GM18907 (cell line): ENCODE results near the gene MAN2B2.
"Not testable (repeated sequence)": the region's sequence is repeated elsewhere in the genome, so short reads cannot be mapped to it uniquely, and the experiment has no call there.

ENCODE experiments used
- ATAC-seq: cut with Tn5 transposase; IDR thresholded peaks from one replicate; pipeline ENCODE4 v1.9.1; 2021; ENCODE audit warnings: mild to moderate bottlenecking, moderate library complexity; ENCODE audit not compliant: unreplicated experiment

Gene MAN2B2

GRCh38 chr4:6663596-6664393 lies 88.8 kb downstream of the MAN2B2 start:
- ATAC-seq = no peak

GRCh38 chr4:6665320-6665654 lies 90.3 kb downstream of the MAN2B2 start:
- ATAC-seq = no peak

- ATAC-seq = no peak
Measured at GRCh38 chr4:6668391-6668790, 93.4 kb downstream of the MAN2B2 start.

GRCh38 chr4:6671648-6672047 lies 96.7 kb downstream of the MAN2B2 start:
- ATAC-seq = no peak

- no peak for ATAC-seq
Measured at GRCh38 chr4:6672131-6672530, 97.1 kb downstream of the MAN2B2 start.

GRCh38 chr4:6672541-6673190 lies 97.7 kb downstream of the MAN2B2 start:
- ATAC-seq = not testable (repeated sequence)
